K562 (cell line): ENCODE data around the gene CERCAM. TPM values are rescaled to one million over a fixed set of nuclear protein-coding genes. Genes with fewer than 3 reads are reported as not detected.
A peak's percentile ranks its signal among the peaks of the same experiment; 100 is the strongest.

Experiments
- MCM3 ChIP-seq: fragments of 450-650 bp; IDR thresholded peaks from 2 replicates; pipeline ENCODE4 v1.6.1; 2016
- NR1H2 ChIP-seq: sonication (generic); formaldehyde crosslinking; IDR thresholded peaks from 2 replicates; pipeline ENCODE4 v1.4.0; 2020; ENCODE audit warnings: mild to moderate bottlenecking, missing genetic modification reagents
- SMAD4 ChIP-seq: fragments of 250-450 bp; sonication (Bioruptor Pico); conservative IDR thresholded peaks from 2 replicates; pipeline ENCODE4 v1.8.0; 2021; ENCODE audit warnings: inconsistent platforms, mild to moderate bottlenecking, moderate library complexity
- STAT5A ChIP-seq: IDR thresholded peaks from 2 replicates; pipeline ENCODE4 v1.6.1; 2012; ENCODE audit warnings: low read length, inconsistent platforms, borderline replicate concordance
- TAF9B ChIP-seq: fragments of 450-650 bp; IDR thresholded peaks from 2 replicates; pipeline ENCODE4 v1.6.1; 2018; ENCODE audit warnings: mild to moderate bottlenecking; ENCODE audit not compliant: partially characterized antibody
- TEAD4 ChIP-seq, 2 experiments: sonication (generic) in 1 of 2; formaldehyde crosslinking in 1 of 2; IDR thresholded peaks; 2 replicates each; pipeline versions ENCODE4 v1.6.1 to v1.8.0; 2012 to 2022; ENCODE audit warnings: borderline replicate concordance in 1 of 2, inconsistent platforms in 1 of 2, low read length in 1 of 2, mild to moderate bottlenecking in 1 of 2, missing genetic modification reagents in 1 of 2
- TOE1 ChIP-seq, 2 experiments: fragments of 450-650 bp in 1 of 2; sonication (generic) in 1 of 2; formaldehyde crosslinking in 1 of 2; IDR thresholded peaks; 2 replicates each; pipeline versions ENCODE4 v1.7.1 to v1.8.0; 2016 to 2022; ENCODE audit warnings: borderline replicate concordance in 2 of 2, mild to moderate bottlenecking in 2 of 2, antibody characterized with exemption in 1 of 2, inconsistent platforms in 1 of 2, low read depth in 1 of 2, missing genetic modification reagents in 1 of 2, moderate library complexity in 1 of 2
- UBTF ChIP-seq, 2 experiments: IDR thresholded peaks; 2 replicates each; pipeline ENCODE4 v1.6.1; 2012; ENCODE audit warnings: improper control_type of control experiment in 2 of 2, low read depth in 2 of 2, low read length in 2 of 2, borderline replicate concordance in 1 of 2
- ZEB2 ChIP-seq: fragments of 450-650 bp; IDR thresholded peaks from 2 replicates; pipeline ENCODE4 v1.6.1; 2016
- ZFX ChIP-seq: sonication (generic); formaldehyde crosslinking; IDR thresholded peaks from 2 replicates; pipeline ENCODE4 v1.8.0; 2022; ENCODE audit warnings: mild to moderate bottlenecking, missing genetic modification reagents, moderate library complexity
- ZNF232 ChIP-seq: sonication (generic); formaldehyde crosslinking; IDR thresholded peaks from 2 replicates; pipeline ENCODE4 v1.8.0; 2022; ENCODE audit warnings: mild to moderate bottlenecking, missing genetic modification reagents
- polyA plus RNA-seq, 8 experiments: library from polyadenylated mRNA; depleted of rRNA in 4 of 8; stranded (reverse) in 5 of 8; unstranded in 3 of 8; fragments of >200 nt; fragmentation: Nextera tagmentation in 2 of 8; fragmentation: Illumina TruSeq in 1 of 8; extraction: Ambion mirVana in 2 of 8; extraction: Trizol in 1 of 8; gene quantifications; 2 replicates each; pipeline versions ENCODE4 v1.2.1 to v1.2.3, GENCODE V29; 2011 to 2014; ENCODE audit warnings: inconsistent platforms in 1 of 8, missing spikeins in 1 of 8
- total RNA-seq, 7 experiments: library from RNA; depleted of rRNA in 6 of 7; stranded (reverse); fragments of >200 nt in 6 of 7; fragmentation: Illumina TruSeq in 2 of 7; extraction: Trizol in 2 of 7; gene quantifications; 2 replicates each; pipeline versions ENCODE4 v1.2.1 to v1.2.3, GENCODE V29; 2011 to 2021; ENCODE audit warnings: low replicate concordance in 1 of 7
- TF ChIP-seq, protein P1 (sequence below), 2 experiments: fragments of 450-650 bp in 1 of 2; sonication (generic) in 1 of 2; formaldehyde crosslinking in 1 of 2; IDR thresholded peaks in 1 of 2; conservative IDR thresholded peaks in 1 of 2; 2 replicates each; pipeline versions ENCODE4 v1.6.1 to v1.8.1; 2016 to 2023; ENCODE audit warnings: mild to moderate bottlenecking in 2 of 2, moderate library complexity in 2 of 2, inconsistent platforms in 1 of 2, missing genetic modification reagents in 1 of 2
- TF ChIP-seq, protein P2 (sequence below): fragments of 250-450 bp; sonication (Bioruptor Pico); IDR thresholded peaks from 2 replicates; pipeline ENCODE4 v1.6.1; 2021; ENCODE audit warnings: mild to moderate bottlenecking

Gene CERCAM
- total and polyA plus RNA-seq, 9 of the 15 experiments (the other 6 are each of a cell fraction or from before 2014, with no cell fraction given), result 0.75 to 24.0 (median 18.0) TPM

GRCh38 chr9:128428644-128429512, 8.2 kb downstream of the CERCAM start (continued):
- TF ChIP-seq, protein P1, sequence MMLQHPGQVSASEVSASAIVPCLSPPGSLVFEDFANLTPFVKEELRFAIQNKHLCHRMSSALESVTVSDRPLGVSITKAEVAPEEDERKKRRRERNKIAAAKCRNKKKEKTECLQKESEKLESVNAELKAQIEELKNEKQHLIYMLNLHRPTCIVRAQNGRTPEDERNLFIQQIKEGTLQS (IDR thresholded peaks at IDR 0.05), result peak; percentile 40
- TF ChIP-seq, protein P1 (CRISPR knock-in tag; conservative IDR thresholded peaks at IDR 0.05), result no peak
- no peak for TF ChIP-seq STAT5A
- peak in 1 of 2 experiments; percentile 33; a peak in 1 of 4 replicates for TF ChIP-seq UBTF (IDR thresholded peaks at IDR 0.05; ENCODE audit: borderline replicate concordance in 1 of 2, low read depth in 2 of 2, low read length in 2 of 2)
- peak; percentile 47 for TF ChIP-seq TAF9B
- peak; percentile 76 for TF ChIP-seq TOE1 (IDR thresholded peaks at IDR 0.05; ENCODE audit: borderline replicate concordance)
- no peak for TF ChIP-seq TOE1 (CRISPR knock-in tag; IDR thresholded peaks at IDR 0.05; ENCODE audit: borderline replicate concordance, low read depth)
- 0 out of 2 replicates have a peak, but pooled peaks have one; percentile 38 for TF ChIP-seq ZNF232 (CRISPR knock-in tag)
- peak; percentile 98 for TF ChIP-seq ZFX (CRISPR knock-in tag)
- peak; percentile 72 for TF ChIP-seq SMAD4
- 0 out of 2 replicates have a peak, but pooled peaks have one; percentile 14 for TF ChIP-seq TEAD4 (IDR thresholded peaks at IDR 0.05; ENCODE audit: low read length)
- no peak for TF ChIP-seq TEAD4 (CRISPR knock-in tag; IDR thresholded peaks at IDR 0.05; ENCODE audit: borderline replicate concordance)
- 0 out of 2 replicates have a peak, but pooled peaks have one; percentile 20 for TF ChIP-seq ZEB2
- peak; percentile 90 for TF ChIP-seq NR1H2
- TF ChIP-seq, protein P2, sequence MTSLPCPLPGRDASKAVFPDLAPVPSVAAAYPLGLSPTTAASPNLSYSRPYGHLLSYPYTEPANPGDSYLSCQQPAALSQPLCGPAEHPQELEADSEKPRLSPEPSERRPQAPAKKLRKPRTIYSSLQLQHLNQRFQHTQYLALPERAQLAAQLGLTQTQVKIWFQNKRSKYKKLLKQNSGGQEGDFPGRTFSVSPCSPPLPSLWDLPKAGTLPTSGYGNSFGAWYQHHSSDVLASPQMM (CRISPR knock-in tag), result no peak
- no peak for TF ChIP-seq MCM3
